CD8-positive, alpha-beta memory T cell (primary cell): Measurements from ENCODE around the gene SLC9C2. TPM values are rescaled to one million over a fixed set of nuclear protein-coding genes. Genes with fewer than 3 reads are reported as not detected.

ENCODE experiments used
- CTCF ChIA-PET: fragments of 350-600 bp; sonication (Branson Sonifier 250); formaldehyde crosslinking; loops from one replicate; lab custom pipeline; 2021; ENCODE audit warnings: antibody characterized with exemption; lab: Charles Lee
- POLR2A ChIA-PET: fragments of 350-600 bp; sonication (Branson Sonifier 250); formaldehyde crosslinking; loops from one replicate; lab custom pipeline; 2021; ENCODE audit warnings: antibody characterized with exemption; lab: Charles Lee
- DNase-seq, 5 donors: peaks; one replicate each; pipeline versions ENCODE4 v3.0.0 to v3.0.0-alpha.2; 2020 to 2022; ENCODE audit warnings: mixed read lengths in 1 of 5
- H3K27ac ChIP-seq: one replicate; pipeline ENCODE4 v1.7.0; 2013; ENCODE audit warnings: low read depth, mild to moderate bottlenecking, low read length, moderate library complexity
- H3K27me3 ChIP-seq: 2 replicates; pipeline ENCODE4 v1.7.0; 2013; ENCODE audit warnings: low read length, mild to moderate bottlenecking; ENCODE audit not compliant: insufficient read depth, poor library complexity, severe bottlenecking
- H3K36me3 ChIP-seq: 2 replicates; pipeline ENCODE4 v1.7.0; 2013; ENCODE audit warnings: mild to moderate bottlenecking, low read length, moderate library complexity; ENCODE audit not compliant: insufficient read depth
- H3K4me1 ChIP-seq: 2 replicates; pipeline ENCODE4 v1.7.0; 2013; ENCODE audit warnings: mild to moderate bottlenecking, low read length, moderate library complexity; ENCODE audit not compliant: insufficient read depth
- H3K4me3 ChIP-seq: 2 replicates; pipeline ENCODE4 v1.7.0; 2013; ENCODE audit warnings: mild to moderate bottlenecking, low read length
- H3K9me3 ChIP-seq: 2 replicates; pipeline ENCODE4 v1.7.0; 2013; ENCODE audit warnings: mild to moderate bottlenecking, low read length
- H3K27ac Mint-ChIP-seq, 8 donors: one replicate each; pipeline ENCODE4 v1.8.0; 2020 to 2021; ENCODE audit warnings: mixed read lengths in 8 of 8, mild to moderate bottlenecking in 6 of 8, inconsistent platforms in 3 of 8, moderate library complexity in 3 of 8
- H3K27me3 Mint-ChIP-seq, 2 donors: one replicate each; pipeline ENCODE4 v1.8.0; 2020 to 2021; ENCODE audit warnings: mixed read lengths in 2 of 2, mild to moderate bottlenecking in 1 of 2, moderate library complexity in 1 of 2
- H3K36me3 Mint-ChIP-seq, 3 donors: one replicate each; pipeline ENCODE4 v1.8.0; 2020 to 2021; ENCODE audit warnings: mixed read lengths in 3 of 3, inconsistent platforms in 1 of 3, mild to moderate bottlenecking in 1 of 3
- H3K4me1 Mint-ChIP-seq, 3 donors: one replicate each; pipeline ENCODE4 v1.8.0; 2020 to 2021; ENCODE audit warnings: mixed read lengths in 3 of 3, inconsistent platforms in 1 of 3, mild to moderate bottlenecking in 1 of 3
- H3K4me3 Mint-ChIP-seq, 7 donors: one replicate each; pipeline ENCODE4 v1.8.0; 2020 to 2021; ENCODE audit warnings: mixed read lengths in 7 of 7, mild to moderate bottlenecking in 6 of 7, moderate library complexity in 4 of 7, inconsistent platforms in 2 of 7
- H3K9me3 Mint-ChIP-seq, 5 donors: one replicate each; pipeline ENCODE4 v1.8.0; 2020 to 2022; ENCODE audit warnings: mixed read lengths in 5 of 5, mild to moderate bottlenecking in 3 of 5, moderate library complexity in 2 of 5, inconsistent platforms in 1 of 5
- polyA plus RNA-seq: library from polyadenylated mRNA; unstranded; fragments of 300-500 nt; fragmentation: Illumina TruSeq; gene quantifications from one replicate; pipeline ENCODE4 v1.2.3, GENCODE V29; 2021
- total RNA-seq, 2 experiments: library from RNA; stranded (reverse); gene quantifications; one replicate each; pipeline ENCODE4 v1.2.3, GENCODE V29; 2021

The SLC9C2 gene
- total and polyA plus RNA-seq, 3 experiments from 2014 or later = not detected

GRCh38 chr1:173555651-173556305 lies 47.1 kb downstream of the SLC9C2 start:
- no peaks in the 10 kb centered on the region for H3K9me3 Mint-ChIP-seq
- peak overlapping the region in 1 of 8 donors; percentile 35 for H3K27ac Mint-ChIP-seq
- H3K27ac ChIP-seq = no peak overlapping the region
- H3K9me3 ChIP-seq = no peaks in the 10 kb centered on the region
- ChIA-PET POLR2A (no interaction called here), CTCF (interaction anchor here (0.6 kb wide), 1 partner anchor 9 kb away, joined by 3 read pairs; no protein-coding TSS in a partner anchor)
- H3K4me3 Mint-ChIP-seq = no peak overlapping the region
- H3K4me1 Mint-ChIP-seq = peaks cover 29 to 46% (median 41%) of the 10 kb centered on the region in 3 donors
- no peaks in the 10 kb centered on the region for H3K36me3 ChIP-seq
- H3K4me3 ChIP-seq = no peak overlapping the region
- H3K36me3 Mint-ChIP-seq = peaks cover 0 to 2% (median 0%) of the 10 kb centered on the region in 3 donors
- H3K27me3 Mint-ChIP-seq = no peaks in the 10 kb centered on the region
- no peak for DNase-seq
- no peaks in the 10 kb centered on the region for H3K27me3 ChIP-seq
- H3K4me1 ChIP-seq = peaks cover 36% of the 10 kb centered on the region

GRCh38 chr1:173554541-173555250 lies 48.2 kb downstream of the SLC9C2 start:
- H3K4me1 ChIP-seq = peaks cover 44% of the 10 kb centered on the region
- no peak overlapping the region for H3K4me3 Mint-ChIP-seq
- CTCF ChIA-PET = no interaction called here
- no peaks in the 10 kb centered on the region for H3K9me3 Mint-ChIP-seq
- POLR2A ChIA-PET = no interaction called here
- no peaks in the 10 kb centered on the region for H3K36me3 ChIP-seq
- no peak overlapping the region for H3K4me3 ChIP-seq
- no peaks in the 10 kb centered on the region for H3K27me3 ChIP-seq
- H3K4me1 Mint-ChIP-seq = peaks cover 35 to 54% (median 50%) of the 10 kb centered on the region in 3 donors
- peaks cover 0 to 2% (median 0%) of the 10 kb centered on the region in 3 donors for H3K36me3 Mint-ChIP-seq
- DNase-seq = no peak
- no peak overlapping the region for H3K27ac ChIP-seq
- peaks cover 0 to 2% of the 10 kb centered on the region in 2 donors for H3K27me3 Mint-ChIP-seq
- peak overlapping the region in 2 of 8 donors; percentile 17 to 30 for H3K27ac Mint-ChIP-seq
- H3K9me3 ChIP-seq = no peaks in the 10 kb centered on the region

GRCh38 chr1:173554089-173554488 lies 48.8 kb downstream of the SLC9C2 start:
- Mint-ChIP-seq H3K27ac (peak overlapping the region in 2 of 8 donors; percentile 17 to 22), H3K4me1 (peaks cover 37 to 60% (median 56%) of the 10 kb centered on the region in 3 donors), H3K36me3 (peaks cover 0 to 2% (median 0%) of the 10 kb centered on the region in 3 donors), H3K27me3 (peaks cover 0 to 2% of the 10 kb centered on the region in 2 donors), H3K9me3 (no peaks in the 10 kb centered on the region), H3K4me3 (no peak overlapping the region)
- Histone ChIP-seq H3K4me3 (no peak overlapping the region), H3K27me3 (no peaks in the 10 kb centered on the region), H3K4me1 (peaks cover 50% of the 10 kb centered on the region), H3K9me3 (no peaks in the 10 kb centered on the region), H3K36me3 (no peaks in the 10 kb centered on the region), H3K27ac (no peak overlapping the region)
- CTCF ChIA-PET = no interaction called here
- DNase-seq = no peak
- POLR2A ChIA-PET = no interaction called here

GRCh38 chr1:173553312-173553711 lies 49.6 kb downstream of the SLC9C2 start:
- Histone ChIP-seq H3K9me3 (no peaks in the 10 kb centered on the region), H3K4me1 (peaks cover 53% of the 10 kb centered on the region), H3K27ac (no peak overlapping the region), H3K27me3 (no peaks in the 10 kb centered on the region), H3K36me3 (no peaks in the 10 kb centered on the region), H3K4me3 (no peak overlapping the region)
- H3K4me1 Mint-ChIP-seq = peaks cover 40 to 66% (median 63%) of the 10 kb centered on the region in 3 donors
- peak overlapping the region in 1 of 8 donors; percentile 13 for H3K27ac Mint-ChIP-seq
- DNase-seq = no peak
- H3K27me3 Mint-ChIP-seq = peaks cover 0 to 2% of the 10 kb centered on the region in 2 donors
- peaks cover 0 to 2% (median 0%) of the 10 kb centered on the region in 3 donors for H3K36me3 Mint-ChIP-seq
- ChIA-PET POLR2A (no interaction called here), CTCF (no interaction called here)
- H3K4me3 Mint-ChIP-seq = no peak overlapping the region
- H3K9me3 Mint-ChIP-seq = no peaks in the 10 kb centered on the region

GRCh38 chr1:173551699-173552098 lies 51.2 kb downstream of the SLC9C2 start:
- CTCF ChIA-PET = no interaction called here

GRCh38 chr1:173549813-173550212 lies 53.1 kb downstream of the SLC9C2 start:
- no peaks in the 10 kb centered on the region for H3K9me3 ChIP-seq
- ChIA-PET CTCF (interaction anchor here (0.9 kb wide), 1 partner anchor 10 kb away, joined by 3 read pairs; no protein-coding TSS in a partner anchor), POLR2A (interaction anchor here (1.2 kb wide), 1 partner anchor 18 kb away, joined by 3 read pairs; no protein-coding TSS in a partner anchor)
- H3K36me3 ChIP-seq = no peaks in the 10 kb centered on the region
- H3K4me1 ChIP-seq = peaks cover 53% of the 10 kb centered on the region
- no peak overlapping the region for H3K27ac ChIP-seq
- no peaks in the 10 kb centered on the region for H3K27me3 ChIP-seq
- DNase-seq = no peak
- H3K4me1 Mint-ChIP-seq = peaks cover 43 to 70% (median 66%) of the 10 kb centered on the region in 3 donors
- H3K27ac Mint-ChIP-seq = peak overlapping the region; percentile 32 to 76 (median 64)
- no peaks in the 10 kb centered on the region for H3K36me3 Mint-ChIP-seq
- peaks cover 0 to 2% of the 10 kb centered on the region in 2 donors for H3K27me3 Mint-ChIP-seq
- no peaks in the 10 kb centered on the region for H3K9me3 Mint-ChIP-seq
- no peak overlapping the region for H3K4me3 ChIP-seq
- peak overlapping the region in 3 of 7 donors; percentile 1 to 21 (median 15) for H3K4me3 Mint-ChIP-seq

More at GRCh38 chr1:173551699-173552098, 51.2 kb downstream of the SLC9C2 start:
- H3K9me3 Mint-ChIP-seq = no peaks in the 10 kb centered on the region
- H3K4me1 ChIP-seq = peaks cover 53% of the 10 kb centered on the region
- POLR2A ChIA-PET = interaction anchor here (1.4 kb wide), 1 partner anchor 75 kb away, joined by 3 read pairs; the partner anchor contains the start of gene PRDX6
- no peak overlapping the region for H3K27ac ChIP-seq
- no peak overlapping the region for H3K4me3 ChIP-seq
- peaks cover 0 to 2% (median 0%) of the 10 kb centered on the region in 3 donors for H3K36me3 Mint-ChIP-seq
- H3K27ac Mint-ChIP-seq = peak overlapping the region in 7 of 8 donors; percentile 2 to 96 (median 47)
- no peaks in the 10 kb centered on the region for H3K9me3 ChIP-seq
- H3K4me3 Mint-ChIP-seq = peak overlapping the region in 5 of 7 donors; percentile 9 to 69 (median 41)
- H3K27me3 Mint-ChIP-seq = peaks cover 0 to 2% of the 10 kb centered on the region in 2 donors
- H3K36me3 ChIP-seq = no peaks in the 10 kb centered on the region
- DNase-seq = no peak
- no peaks in the 10 kb centered on the region for H3K27me3 ChIP-seq
- H3K4me1 Mint-ChIP-seq = peaks cover 43 to 71% (median 67%) of the 10 kb centered on the region in 3 donors

- Histone ChIP-seq H3K27ac (no peak overlapping the region), H3K36me3 (no peaks in the 10 kb centered on the region), H3K27me3 (no peaks in the 10 kb centered on the region), H3K4me1 (peaks cover 16% of the 10 kb centered on the region), H3K9me3 (no peaks in the 10 kb centered on the region), H3K4me3 (no peak overlapping the region)
- Mint-ChIP-seq H3K9me3 (peaks cover 0 to 8% (median 1%) of the 10 kb centered on the region in 5 donors), H3K27me3 (peaks cover 0 to 2% of the 10 kb centered on the region in 2 donors), H3K27ac (no peak overlapping the region), H3K36me3 (peaks cover 0 to 13% (median 0%) of the 10 kb centered on the region in 3 donors), H3K4me1 (peaks cover 13 to 28% (median 24%) of the 10 kb centered on the region in 3 donors), H3K4me3 (no peak overlapping the region)
- DNase-seq = no peak
- POLR2A ChIA-PET = no interaction called here
- CTCF ChIA-PET = interaction anchor here (1.9 kb wide), 1 partner anchor 25 kb away, joined by 4 read pairs; no protein-coding TSS in a partner anchor
These were observed 57.2 kb downstream of the SLC9C2 start for GRCh38 chr1:173545688-173546087.
